Measurements from ENCODE around the gene PSTK. TPM values are rescaled to one million over a fixed set of nuclear protein-coding genes. Genes with fewer than 3 reads are reported as not detected.

PSTK gene
- total and polyA plus RNA-seq, 2 of the 13 experiments (the other 11 are each of a cell fraction or from before 2014, with no cell fraction given) = 8.2 to 9.3 TPM

GRCh38 chr10:122953902-122954730 lies 26.1 kb upstream of the PSTK start, which contains the start of gene C10orf88 (continued):
- peak; percentile 76; the same call in 1 of the 2 replicates for TF ChIP-seq SATB2 (CRISPR knock-in tag; IDR thresholded peaks at IDR 0.05)
- peak; percentile 90; the same call in 1 of the 2 replicates for TF ChIP-seq ZNF598 (CRISPR knock-in tag; IDR thresholded peaks at IDR 0.05; ENCODE audit: borderline replicate concordance)
- peak; percentile 98 for TF ChIP-seq ARID2 (CRISPR knock-in tag; IDR thresholded peaks at IDR 0.05; ENCODE audit: borderline replicate concordance)
- peak; percentile 90; the same call in 1 of the 2 replicates for TF ChIP-seq ZNF782 (CRISPR knock-in tag; IDR thresholded peaks at IDR 0.05; ENCODE audit: borderline replicate concordance)
- TF ChIP-seq ZNF3 (CRISPR knock-in tag; IDR thresholded peaks at IDR 0.05) = 0 out of 2 replicates have a peak, but pooled peaks have one; percentile 45
- peak; percentile 94 for TF ChIP-seq ZSCAN5A (CRISPR knock-in tag; IDR thresholded peaks at IDR 0.05; ENCODE audit: borderline replicate concordance)
- peak; percentile 47; the same call in 1 of the 2 replicates for TF ChIP-seq MAF1 (CRISPR knock-in tag; IDR thresholded peaks at IDR 0.05; ENCODE audit: borderline replicate concordance)
- peak; percentile 88 for TF ChIP-seq MYPOP (CRISPR knock-in tag; IDR thresholded peaks at IDR 0.05)
- peak; percentile 88 for TF ChIP-seq ZNF317 (CRISPR knock-in tag; IDR thresholded peaks at IDR 0.05)
- no peak; the same call in 1 of the 2 replicates for TF ChIP-seq BHLHE40 (IDR thresholded peaks at IDR 0.05; ENCODE audit: low read length)
- peak; percentile 91 for TF ChIP-seq ZNF710 (CRISPR knock-in tag; IDR thresholded peaks at IDR 0.05; ENCODE audit: borderline replicate concordance)
- no peak for TF ChIP-seq RFX3 (CRISPR knock-in tag; IDR thresholded peaks at IDR 0.05)
- peak; percentile 86; the same call in 1 of the 2 replicates for TF ChIP-seq ZNF30 (CRISPR knock-in tag; IDR thresholded peaks at IDR 0.05)
- TF ChIP-seq ZNF639 (CRISPR knock-in tag; conservative IDR thresholded peaks at IDR 0.05) = peak; percentile 93
- peak; percentile 84; the same call in 1 of the 2 replicates for TF ChIP-seq GMEB1 (CRISPR knock-in tag; IDR thresholded peaks at IDR 0.05; ENCODE audit: borderline replicate concordance)
- TF ChIP-seq ZNF562 (CRISPR knock-in tag; IDR thresholded peaks at IDR 0.05; ENCODE audit: borderline replicate concordance) = no peak; the same call in 1 of the 2 replicates
- TF ChIP-seq SP4 (CRISPR knock-in tag; IDR thresholded peaks at IDR 0.05) = 0 out of 2 replicates have a peak, but pooled peaks have one; percentile 55
- peak; percentile 70; the same call in 1 of the 2 replicates for TF ChIP-seq ZC3H13 (CRISPR knock-in tag; IDR thresholded peaks at IDR 0.05)
- TF ChIP-seq REPIN1 (CRISPR knock-in tag; IDR thresholded peaks at IDR 0.05; ENCODE audit: borderline replicate concordance, low read depth) = peak; percentile 97
- no peak for TF ChIP-seq REL (CRISPR knock-in tag; conservative IDR thresholded peaks at IDR 0.05)
- TF ChIP-seq KLF12 (CRISPR knock-in tag; IDR thresholded peaks at IDR 0.05; ENCODE audit: borderline replicate concordance) = peak; percentile 49; the same call in 1 of the 2 replicates
